ENCODE data around the gene PTPRM. TPM values are rescaled to one million over a fixed set of nuclear protein-coding genes. Genes with fewer than 3 reads are reported as not detected.

The PTPRM gene
- total RNA-seq, 1 experiment from 2014 or later: 11.1 TPM

GRCh38 chr18:7754725-7755181 lies 187.6 kb downstream of the PTPRM start:
- ATAC-seq (no peak), DNase-seq (ENCODE audit: low spot score) (no peak)
- TF ChIP-seq ZMAT4 (CRISPR knock-in tag; IDR thresholded peaks at IDR 0.05): no peak
- TF ChIP-seq ELF4 (CRISPR knock-in tag; IDR thresholded peaks at IDR 0.05; ENCODE audit: low read depth): no peak
- no peak for TF ChIP-seq PRRX2 (CRISPR knock-in tag; IDR thresholded peaks at IDR 0.05)
- ChIA-PET POLR2A (no interaction called here), CTCF (no interaction called here)
- Mint-ChIP-seq H3K27ac (no peak overlapping the region), H3K36me3 (no peaks in the 10 kb centered on the region), H3K27me3 (ENCODE audit: low read depth) (no peaks in the 10 kb centered on the region), H3K4me3 (no peak overlapping the region), H3K9me3 (no peaks in the 10 kb centered on the region), H3K4me1 (peaks cover 30% of the 10 kb centered on the region)

GRCh38 chr18:7755753-7756475 lies 188.8 kb downstream of the PTPRM start:
- DNase-seq (ENCODE audit: low spot score) (no peak), ATAC-seq (no peak)
- no peaks in the 10 kb centered on the region for H3K36me3 Mint-ChIP-seq
- TF ChIP-seq ATF6 (CRISPR knock-in tag; IDR thresholded peaks at IDR 0.05) (no peak), PRDM15 (CRISPR knock-in tag; IDR thresholded peaks at IDR 0.05) (no peak), ETV6 (CRISPR knock-in tag; IDR thresholded peaks at IDR 0.05) (no peak), GTF2I (CRISPR knock-in tag; conservative IDR thresholded peaks at IDR 0.05) (no peak), USF2 (CRISPR knock-in tag; IDR thresholded peaks at IDR 0.05) (no peak), ELF4 (CRISPR knock-in tag; IDR thresholded peaks at IDR 0.05; ENCODE audit: low read depth) (no peak), ARID4B (CRISPR knock-in tag; IDR thresholded peaks at IDR 0.05; ENCODE audit: borderline replicate concordance) (no peak), ZMAT4 (CRISPR knock-in tag; IDR thresholded peaks at IDR 0.05) (no peak), ZNF232 (CRISPR knock-in tag; IDR thresholded peaks at IDR 0.05) (no peak), NFE2L1 (CRISPR knock-in tag; IDR thresholded peaks at IDR 0.05) (no peak), ZNF263 (CRISPR knock-in tag; IDR thresholded peaks at IDR 0.05; ENCODE audit: low read depth) (no peak), AR (CRISPR knock-in tag; IDR thresholded peaks at IDR 0.05) (no peak)
- H3K4me3 Mint-ChIP-seq: no peak overlapping the region
- H3K9me3 Mint-ChIP-seq: no peaks in the 10 kb centered on the region
- ChIA-PET CTCF (no interaction called here), POLR2A (no interaction called here)
- H3K27ac Mint-ChIP-seq: no peak overlapping the region
- H3K4me1 Mint-ChIP-seq: peaks cover 20% of the 10 kb centered on the region
- no peaks in the 10 kb centered on the region for H3K27me3 Mint-ChIP-seq (ENCODE audit: low read depth)
